Lower lobe of right lung (tissue), 2 donors: ENCODE results near the gene SLC25A24. TPM values are rescaled to one million over a fixed set of nuclear protein-coding genes. Genes with fewer than 3 reads are reported as not detected.
"Not testable (repeated sequence)": the region's sequence is repeated elsewhere in the genome, so short reads cannot be mapped to it uniquely, and the experiment has no call there.

Experiments
- ATAC-seq, 2 donors: fragments of 200-7000 bp; cut with Tn5 transposase; one replicate each; pipeline ENCODE4 v1.9.1; 2020 to 2022; ENCODE audit warnings: mild to moderate bottlenecking in 2 of 2, moderate library complexity in 2 of 2
- DNase-seq: peaks from one replicate; pipeline ENCODE4 v3.0.0-alpha.2; 2020
- H3K27ac ChIP-seq: fragments of 200-600 bp; one replicate; pipeline ENCODE4 v1.8.0; 2022
- H3K27me3 ChIP-seq: fragments of 200-600 bp; one replicate; pipeline ENCODE4 v1.8.0; 2022; ENCODE audit warnings: low read depth
- H3K36me3 ChIP-seq: fragments of 200-600 bp; one replicate; pipeline ENCODE4 v1.8.0; 2022; ENCODE audit warnings: mild to moderate bottlenecking
- H3K4me1 ChIP-seq: fragments of 200-600 bp; one replicate; pipeline ENCODE4 v1.8.0; 2022
- H3K4me3 ChIP-seq: fragments of 200-600 bp; one replicate; pipeline ENCODE4 v1.8.0; 2022; ENCODE audit warnings: mild to moderate bottlenecking
- H3K9me3 ChIP-seq: fragments of 200-600 bp; one replicate; pipeline ENCODE4 v1.8.0; 2022
- intact Hi-C: fragments of 100-400 bp; cut with DNase I; formaldehyde crosslinking; loops from one replicate; pipeline ENCODE4 v1.11.0; 2022
- long read RNA-seq: library from polyadenylated mRNA; unstranded; transcript quantifications from one replicate; pipeline ENCODE4 v2.0.0, GENCODE V29; 2021
- total RNA-seq: library from RNA; stranded (reverse); fragmentation: NEBNext Ultra II Directional; extraction: Animal tissue kit (Norgen Biotek cat#: 25700); gene quantifications from one replicate; pipeline ENCODE4 v1.2.1, GENCODE V29; 2021
- TF ChIP-seq, protein P1 (sequence below): fragments of 200-600 bp; IDR thresholded peaks from one replicate; pipeline ENCODE4 v1.8.0; 2022; ENCODE audit warnings: antibody characterized with exemption, mild to moderate bottlenecking
- donor health status: DM: no; HTN: yes; CAD: no; lungs with severe emphysema.

SLC25A24 gene
- 49.5 TPM for total RNA-seq
- long read RNA-seq, full-length matches to known transcripts, result 114 of 132 reads
- long read RNA-seq, partial matches to known transcripts, result 10 of 132 reads
- long read RNA-seq, other reads (novel, unspliced or antisense), result 8 of 132 reads

DNA sequence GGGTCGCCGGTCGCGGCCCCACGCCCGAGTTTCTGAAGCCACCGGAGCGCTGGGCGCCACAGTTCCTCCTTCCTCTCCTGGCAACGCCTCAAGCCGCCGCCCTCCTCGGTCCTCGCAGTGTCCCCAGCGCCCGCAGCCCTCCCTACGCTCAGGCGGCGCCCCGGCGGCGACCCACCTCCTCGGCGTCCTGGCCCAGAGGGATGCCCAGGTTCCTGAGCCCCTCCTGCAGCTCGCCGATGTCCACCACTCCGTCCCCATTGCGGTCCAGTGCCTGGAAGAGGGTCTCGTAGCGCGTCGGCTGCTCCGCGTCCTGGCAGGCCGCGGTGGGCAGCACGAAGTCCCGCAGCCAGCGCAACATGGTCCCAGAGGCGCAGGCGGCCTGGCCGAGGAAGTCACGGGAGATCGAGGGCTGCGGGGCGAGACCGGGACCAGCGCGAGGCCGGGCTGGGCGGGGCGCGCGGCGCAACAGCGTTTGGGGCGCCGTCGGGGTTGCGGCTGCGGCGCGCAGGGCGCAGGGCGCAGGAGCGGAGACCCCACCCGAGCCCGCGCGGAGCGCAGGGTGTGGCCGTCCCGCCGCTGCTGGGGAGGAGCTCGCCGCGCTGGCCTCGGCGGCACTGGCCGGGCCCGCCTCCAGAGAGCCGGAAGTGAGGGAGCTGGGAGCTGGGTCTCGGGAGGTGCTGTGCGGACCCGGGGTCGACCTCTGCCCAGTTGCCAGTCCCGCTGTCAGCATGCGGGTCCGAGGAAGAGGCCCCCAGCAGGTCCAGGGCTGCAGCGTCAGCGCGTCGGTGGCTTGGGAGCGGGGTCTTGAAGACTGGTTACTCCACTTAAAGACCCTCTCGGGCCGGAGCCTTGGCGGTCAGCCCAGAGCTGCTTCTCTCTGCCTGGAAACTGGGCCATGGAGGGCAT, at the start of gene SLC25A24:
Gene SLC25A24 (minus strand): TSS at position 563 of the 906 bp plus-strand sequence. CDS start 205 bp downstream, at position 358.
- Histone ChIP-seq H3K36me3 (peaks cover 13% of the 10 kb centered on the region), H3K4me3 (peak within 1 kb of the TSS; percentile 93), H3K27ac (peak within 1 kb of the TSS; percentile 97), H3K9me3 (no peaks in the 10 kb centered on the region), H3K4me1 (peaks cover 32% of the 10 kb centered on the region), H3K27me3 (no peaks in the 10 kb centered on the region)
- DNase-seq (peak; percentile 92), ATAC-seq (peak; percentile 98 to 99)
- TF ChIP-seq, protein P1, sequence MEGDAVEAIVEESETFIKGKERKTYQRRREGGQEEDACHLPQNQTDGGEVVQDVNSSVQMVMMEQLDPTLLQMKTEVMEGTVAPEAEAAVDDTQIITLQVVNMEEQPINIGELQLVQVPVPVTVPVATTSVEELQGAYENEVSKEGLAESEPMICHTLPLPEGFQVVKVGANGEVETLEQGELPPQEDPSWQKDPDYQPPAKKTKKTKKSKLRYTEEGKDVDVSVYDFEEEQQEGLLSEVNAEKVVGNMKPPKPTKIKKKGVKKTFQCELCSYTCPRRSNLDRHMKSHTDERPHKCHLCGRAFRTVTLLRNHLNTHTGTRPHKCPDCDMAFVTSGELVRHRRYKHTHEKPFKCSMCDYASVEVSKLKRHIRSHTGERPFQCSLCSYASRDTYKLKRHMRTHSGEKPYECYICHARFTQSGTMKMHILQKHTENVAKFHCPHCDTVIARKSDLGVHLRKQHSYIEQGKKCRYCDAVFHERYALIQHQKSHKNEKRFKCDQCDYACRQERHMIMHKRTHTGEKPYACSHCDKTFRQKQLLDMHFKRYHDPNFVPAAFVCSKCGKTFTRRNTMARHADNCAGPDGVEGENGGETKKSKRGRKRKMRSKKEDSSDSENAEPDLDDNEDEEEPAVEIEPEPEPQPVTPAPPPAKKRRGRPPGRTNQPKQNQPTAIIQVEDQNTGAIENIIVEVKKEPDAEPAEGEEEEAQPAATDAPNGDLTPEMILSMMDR, result no peak
- intact Hi-C loops, result no loop called here

DNA sequence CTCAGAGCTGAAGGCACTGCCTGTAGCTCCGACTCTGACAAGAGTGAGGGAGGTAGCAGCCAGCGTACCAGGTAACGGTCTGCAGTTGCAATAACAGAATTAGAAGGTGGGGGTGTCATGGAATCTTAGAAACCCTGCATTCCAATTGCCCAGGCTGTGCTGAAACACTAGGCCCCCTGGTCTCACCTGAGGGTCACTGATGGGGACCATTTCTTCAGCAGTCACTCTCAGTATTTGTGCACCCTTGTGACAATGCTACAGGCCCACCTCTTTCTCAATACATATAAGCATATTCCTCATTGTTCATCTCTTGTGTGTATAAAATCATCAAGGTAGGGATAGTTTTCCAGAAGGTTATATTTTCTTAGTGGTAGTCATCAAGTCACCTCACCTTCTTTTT, 43.8 kb upstream of the SLC25A24 start, which contains the start of gene NBPF4:
Gene NBPF4 (minus strand): TSS at position 101 of the 400 bp plus-strand sequence. CDS start 315 bp downstream, outside the sequence.
- H3K4me1 ChIP-seq, H3K9me3 ChIP-seq, H3K27ac ChIP-seq, DNase-seq, intact Hi-C loops, H3K36me3 ChIP-seq, ATAC-seq, H3K4me3 ChIP-seq, H3K27me3 ChIP-seq: not testable (repeated sequence)

GRCh38 chr1:108239426-108239825, 39.3 kb upstream of the SLC25A24 start:
- H3K27me3 ChIP-seq, H3K4me1 ChIP-seq, H3K9me3 ChIP-seq, H3K27ac ChIP-seq, H3K36me3 ChIP-seq, ATAC-seq, DNase-seq, intact Hi-C loops, H3K4me3 ChIP-seq: not testable (repeated sequence)

GRCh38 chr1:108235308-108235707, 35.2 kb upstream of the SLC25A24 start:
- H3K36me3 ChIP-seq, H3K27me3 ChIP-seq, H3K4me3 ChIP-seq, ATAC-seq, H3K27ac ChIP-seq, H3K4me1 ChIP-seq, intact Hi-C loops, H3K9me3 ChIP-seq, DNase-seq: not testable (repeated sequence)

- H3K27ac ChIP-seq, intact Hi-C loops, H3K4me1 ChIP-seq, H3K9me3 ChIP-seq, H3K4me3 ChIP-seq, DNase-seq, H3K36me3 ChIP-seq, H3K27me3 ChIP-seq, ATAC-seq: not testable (repeated sequence)
These were observed 32.0 kb upstream of the SLC25A24 start for GRCh38 chr1:108232183-108232582.

DNA sequence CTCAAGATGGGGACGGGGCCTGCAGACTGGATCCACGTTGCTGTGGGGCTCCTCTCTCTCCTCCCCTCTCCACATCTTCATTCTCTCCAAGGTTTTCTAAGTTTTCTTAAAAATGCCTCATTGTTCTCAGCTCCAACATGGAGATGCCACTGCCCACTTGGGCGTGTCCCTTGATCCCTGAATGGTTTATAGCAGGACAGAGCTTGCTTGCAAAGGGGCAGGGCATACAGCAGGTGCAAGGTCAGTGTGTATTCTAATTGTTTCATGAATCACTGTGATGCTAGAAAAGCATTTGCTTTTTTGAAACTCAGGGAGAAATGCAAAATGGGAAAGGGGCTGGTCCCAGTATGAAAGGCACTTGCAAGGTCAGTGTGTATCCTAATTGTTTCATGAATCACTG, 29.8 kb upstream of the SLC25A24 start:
- H3K36me3 ChIP-seq, intact Hi-C loops, ATAC-seq, H3K4me1 ChIP-seq, DNase-seq, H3K27ac ChIP-seq, H3K9me3 ChIP-seq, H3K4me3 ChIP-seq, H3K27me3 ChIP-seq: not testable (repeated sequence)

- intact Hi-C loops, H3K4me3 ChIP-seq: not testable (repeated sequence)
These were observed 27.6 kb upstream of the SLC25A24 start for GRCh38 chr1:108227772-108228171.

GRCh38 chr1:108226855-108227254, 26.7 kb upstream of the SLC25A24 start:
- ATAC-seq, H3K4me3 ChIP-seq, intact Hi-C loops, H3K36me3 ChIP-seq, DNase-seq, H3K27me3 ChIP-seq, H3K4me1 ChIP-seq, H3K27ac ChIP-seq, H3K9me3 ChIP-seq: not testable (repeated sequence)

More at GRCh38 chr1:108227772-108228171, 27.6 kb upstream of the SLC25A24 start:
- not testable (repeated sequence) for H3K4me1 ChIP-seq, H3K27me3 ChIP-seq, DNase-seq, H3K36me3 ChIP-seq, ATAC-seq, H3K27ac ChIP-seq, H3K9me3 ChIP-seq

DNA sequence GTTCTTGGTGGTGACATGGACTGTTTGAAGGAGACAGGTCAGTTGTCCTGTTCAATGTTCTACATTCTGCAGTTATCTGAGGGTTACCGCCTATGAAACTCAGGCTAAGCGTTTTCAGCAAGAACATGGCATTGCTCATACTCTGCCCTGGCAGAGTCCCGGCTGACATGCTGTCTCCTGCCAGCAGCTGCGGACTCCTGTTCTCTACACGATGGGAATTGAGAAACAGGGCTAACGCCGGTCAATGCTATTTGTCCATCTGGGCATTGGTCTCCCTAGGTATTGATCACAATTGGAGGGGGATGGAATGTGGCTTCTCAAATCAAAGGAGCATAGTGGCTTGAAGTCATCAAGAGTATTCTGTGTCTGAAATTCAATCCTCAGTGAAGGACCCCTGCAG, 23.1 kb upstream of the SLC25A24 start:
- H3K9me3 ChIP-seq, H3K27me3 ChIP-seq, ATAC-seq, H3K4me3 ChIP-seq, DNase-seq, H3K36me3 ChIP-seq, intact Hi-C loops, H3K4me1 ChIP-seq, H3K27ac ChIP-seq: not testable (repeated sequence)

GRCh38 chr1:108217515-108218174, 17.5 kb upstream of the SLC25A24 start:
- H3K4me3 ChIP-seq, intact Hi-C loops, DNase-seq, H3K9me3 ChIP-seq, H3K36me3 ChIP-seq, H3K27ac ChIP-seq, H3K27me3 ChIP-seq, H3K4me1 ChIP-seq, ATAC-seq: not testable (repeated sequence)

GRCh38 chr1:108217007-108217406, 16.9 kb upstream of the SLC25A24 start:
- H3K36me3 ChIP-seq, ATAC-seq, DNase-seq, H3K9me3 ChIP-seq, H3K27me3 ChIP-seq, intact Hi-C loops, H3K4me3 ChIP-seq, H3K27ac ChIP-seq, H3K4me1 ChIP-seq: not testable (repeated sequence)

DNA sequence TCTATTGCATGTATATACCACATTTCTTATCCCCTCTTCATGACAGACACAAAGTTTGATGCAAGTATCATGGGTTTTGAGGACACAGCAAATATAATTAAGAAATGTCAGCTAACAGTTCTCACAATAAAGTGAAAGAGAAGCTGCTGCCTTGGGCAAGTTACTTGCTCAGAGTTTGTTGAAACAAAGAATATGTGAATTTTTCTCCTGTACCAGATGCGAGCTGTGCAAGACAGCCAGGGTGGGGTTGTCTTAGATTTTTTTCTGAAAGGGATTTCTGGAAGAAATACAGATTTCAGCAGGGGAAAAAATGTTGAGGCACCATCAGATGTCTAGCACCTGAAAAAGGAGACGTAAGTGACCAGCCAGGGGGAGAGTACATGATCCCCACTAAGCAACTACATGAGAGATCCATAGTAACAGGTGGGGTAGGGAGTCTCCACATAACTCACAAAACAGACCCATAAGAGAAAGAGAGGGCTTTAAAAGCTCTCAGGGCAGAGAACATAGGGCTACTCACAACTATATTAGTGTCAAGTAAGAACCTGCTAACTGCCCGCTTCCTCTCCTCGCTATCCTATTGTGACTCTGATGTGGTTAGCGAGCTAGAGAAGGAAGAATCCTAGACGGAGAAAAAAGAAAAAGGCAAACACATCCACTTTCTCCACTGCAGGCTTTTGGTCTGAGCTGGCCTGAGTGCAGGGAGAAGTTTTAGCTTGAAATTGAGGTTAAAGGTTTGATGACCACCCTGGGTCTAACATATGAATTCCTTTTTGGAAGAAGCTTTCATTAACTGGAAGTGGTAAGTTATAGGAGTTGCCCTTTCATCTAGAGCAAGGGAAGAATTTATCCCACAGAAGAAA, 16.1 kb upstream of the SLC25A24 start:
- H3K4me1 ChIP-seq, H3K9me3 ChIP-seq, intact Hi-C loops, H3K27ac ChIP-seq, ATAC-seq, DNase-seq, H3K27me3 ChIP-seq, H3K36me3 ChIP-seq, H3K4me3 ChIP-seq: not testable (repeated sequence)
